ENCODE data around the gene ANOS1. TPM values are rescaled to one million over a fixed set of nuclear protein-coding genes. Genes with fewer than 3 reads are reported as not detected.

The ANOS1 gene
- total RNA-seq, 1 experiment from 2014 or later, result 54.9 TPM

DNA sequence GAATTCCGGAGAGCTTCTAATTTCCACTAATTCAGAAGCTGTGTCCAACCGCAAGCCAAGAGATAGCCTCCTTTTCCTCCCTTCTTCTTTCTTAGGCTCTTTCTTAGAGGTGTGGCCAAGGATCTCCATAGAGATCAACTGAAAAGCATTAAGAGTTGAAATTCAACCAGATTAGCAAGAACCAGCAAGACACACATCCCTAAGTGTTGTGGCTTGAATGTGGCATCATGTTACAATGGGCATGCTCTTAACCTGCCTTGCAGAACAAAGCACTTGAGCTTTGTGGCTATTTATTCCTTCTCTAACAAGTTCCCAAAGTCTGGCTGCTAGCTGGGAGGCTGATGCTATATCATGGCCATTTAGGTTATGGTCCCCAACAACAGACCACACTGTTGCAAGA lies 10.4 kb downstream of the ANOS1 start:
- H3K27ac ChIP-seq (ENCODE audit: insufficient read length, low read depth, low read length), result no peak overlapping the region

More for the DNA sequence above, 10.4 kb downstream of the ANOS1 start:
- Histone ChIP-seq H4K20me1 (ENCODE audit: control insufficient read depth, insufficient read depth, insufficient read length) (peaks cover 2% of the 10 kb centered on the region), H2BK5ac (ENCODE audit: insufficient read length, low read length) (no peak overlapping the region), H3K4me1 (ENCODE audit: insufficient read depth, low read length) (peaks cover 24% of the 10 kb centered on the region; the same call in 1 of the 2 replicates), H3K79me1 (ENCODE audit: insufficient read depth, low read depth, low read length, poor library complexity, severe bottlenecking) (peaks cover 3% of the 10 kb centered on the region), H2BK15ac (ENCODE audit: low read depth, low read length) (no peak overlapping the region), H4K8ac (replicated peaks; ENCODE audit: insufficient read length, low read depth, low read length) (no peak overlapping the region), H2AK5ac (ENCODE audit: insufficient read length, low read length) (no peak overlapping the region), H3K23me2 (ENCODE audit: insufficient read length, low read depth, low read length, poor library complexity, severe bottlenecking) (no peaks in the 10 kb centered on the region), H2AFZ (ENCODE audit: low read length) (no peak overlapping the region), H3K14ac (ENCODE audit: insufficient read depth, low read length) (no peak overlapping the region), H3K9ac (ENCODE audit: extremely low read depth, insufficient read length, low read length) (no peak overlapping the region), H2BK12ac (ENCODE audit: insufficient read length, low read depth, low read length) (no peak overlapping the region), H3K23ac (ENCODE audit: insufficient read length, low read depth, low read length) (no peak overlapping the region), H3T11ph (ENCODE audit: low read length) (no peak overlapping the region), H3K27me3 (ENCODE audit: insufficient read depth, low read length) (no peaks in the 10 kb centered on the region), H3K4me2 (ENCODE audit: insufficient read depth, insufficient read length, low read length) (no peak overlapping the region), H3K18ac (ENCODE audit: insufficient read length, low read depth, low read length) (no peak overlapping the region), H3K79me2 (ENCODE audit: insufficient read depth, low read length) (peaks cover 56% of the 10 kb centered on the region), H3K56ac (ENCODE audit: insufficient read length, low read depth, low read length) (no peak overlapping the region), H4K5ac (ENCODE audit: insufficient read length, low read depth, low read length) (no peak overlapping the region), H2BK120ac (ENCODE audit: low read depth, low read length, poor library complexity, severe bottlenecking) (no peak overlapping the region), H2BK20ac (ENCODE audit: low read depth, low read length, poor library complexity, severe bottlenecking) (no peak overlapping the region), H3K9me3 (ENCODE audit: control insufficient read depth, low read depth, low read length) (no peaks in the 10 kb centered on the region), H4K91ac (ENCODE audit: insufficient read length, low read depth, low read length) (no peak overlapping the region), H3K4ac (ENCODE audit: low read depth, low read length) (no peak overlapping the region)
- Mint-ChIP-seq H3K27ac (peak overlapping the region; percentile 55 to 88 (median 66); a peak in 5 of 7 replicates), H3K4me3 (peak overlapping the region in 1 of 2 experiments; percentile 8; a peak in 2 of 5 replicates), H3K9me3 (no peaks in the 10 kb centered on the region), H3K36me3 (ENCODE audit: insufficient read depth in 1 of 3, low read depth in 3 of 3) (peaks cover 12 to 50% (median 23%) of the 10 kb centered on the region in 3 experiments), H3K27me3 (ENCODE audit: low read depth) (no peaks in the 10 kb centered on the region; the same call in 1 of the 2 replicates), H3K4me1 (peaks cover 68 to 85% of the 10 kb centered on the region in 2 experiments)
- no CpG with 5 or more reads among the region's 2 CpGs for WGBS (ENCODE audit: extremely low coverage, insufficient read length, low lambda C conversion rate)
- TF ChIP-seq, protein P1, sequence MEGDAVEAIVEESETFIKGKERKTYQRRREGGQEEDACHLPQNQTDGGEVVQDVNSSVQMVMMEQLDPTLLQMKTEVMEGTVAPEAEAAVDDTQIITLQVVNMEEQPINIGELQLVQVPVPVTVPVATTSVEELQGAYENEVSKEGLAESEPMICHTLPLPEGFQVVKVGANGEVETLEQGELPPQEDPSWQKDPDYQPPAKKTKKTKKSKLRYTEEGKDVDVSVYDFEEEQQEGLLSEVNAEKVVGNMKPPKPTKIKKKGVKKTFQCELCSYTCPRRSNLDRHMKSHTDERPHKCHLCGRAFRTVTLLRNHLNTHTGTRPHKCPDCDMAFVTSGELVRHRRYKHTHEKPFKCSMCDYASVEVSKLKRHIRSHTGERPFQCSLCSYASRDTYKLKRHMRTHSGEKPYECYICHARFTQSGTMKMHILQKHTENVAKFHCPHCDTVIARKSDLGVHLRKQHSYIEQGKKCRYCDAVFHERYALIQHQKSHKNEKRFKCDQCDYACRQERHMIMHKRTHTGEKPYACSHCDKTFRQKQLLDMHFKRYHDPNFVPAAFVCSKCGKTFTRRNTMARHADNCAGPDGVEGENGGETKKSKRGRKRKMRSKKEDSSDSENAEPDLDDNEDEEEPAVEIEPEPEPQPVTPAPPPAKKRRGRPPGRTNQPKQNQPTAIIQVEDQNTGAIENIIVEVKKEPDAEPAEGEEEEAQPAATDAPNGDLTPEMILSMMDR (conservative IDR thresholded peaks at IDR 0.05), result no peak
- peak; percentile 38 for DNase-seq
